Panc1 (cell line): ENCODE measurements around the gene SPATA21. TPM values are rescaled to one million over a fixed set of nuclear protein-coding genes. Genes with fewer than 3 reads are reported as not detected.

Source experiments
- ATAC-seq: fragments of 200-7000 bp; cut with Tn5 transposase; 2 replicates; pipeline ENCODE4 v1.9.1; 2020; ENCODE audit warnings: mild to moderate bottlenecking, moderate library complexity
- BruUV-seq: library from RNA; stranded (reverse); fragments of 400-500 nt; replicated peaks from 2 replicates; lab custom pipeline; 2021; lab: Mats Ljungman, UMichigan
- CTCF ChIA-PET: fragments of 300-600 bp; sonication (Branson Sonifier 250); formaldehyde crosslinking; loops from one replicate; lab custom pipeline; 2022; ENCODE audit warnings: antibody characterized with exemption; lab: Charles Lee
- POLR2A ChIA-PET: fragments of 300-600 bp; sonication (Branson Sonifier 250); formaldehyde crosslinking; loops from one replicate; lab custom pipeline; 2022; ENCODE audit warnings: antibody characterized with exemption; lab: Charles Lee
- DNase-seq: peaks from one replicate; pipeline ENCODE4 v3.0.0-alpha.2; 2010; ENCODE audit warnings: low read depth, low spot score
- H3K27ac ChIP-seq: 2 replicates; pipeline ENCODE4 v1.5.1; 2011; ENCODE audit warnings: mild to moderate bottlenecking, low read length, inconsistent platforms
- H3K27me3 ChIP-seq: fragments of 200-500 bp; sonication (Bioruptor generic); 2 replicates; pipeline ENCODE4 v1.6.0; 2014; ENCODE audit warnings: low read length, inconsistent platforms; ENCODE audit not compliant: control insufficient read depth, insufficient read depth
- H3K36me3 ChIP-seq: fragments of 200-500 bp; sonication (Bioruptor generic); 2 replicates; pipeline ENCODE4 v1.5.1; 2014; ENCODE audit warnings: inconsistent platforms, mild to moderate bottlenecking, low read length, moderate library complexity; ENCODE audit not compliant: control insufficient read depth, insufficient read depth
- H3K4me1 ChIP-seq: 2 replicates; pipeline ENCODE4 v1.5.1; 2011; ENCODE audit warnings: inconsistent platforms, mild to moderate bottlenecking, low read length, moderate library complexity; ENCODE audit not compliant: control insufficient read depth, insufficient read depth
- H3K4me3 ChIP-seq, 2 experiments: 2 replicates each; pipeline ENCODE4 v1.5.1; 2011 to 2012; ENCODE audit warnings: low read depth in 2 of 2, low read length in 2 of 2, mild to moderate bottlenecking in 2 of 2, inconsistent platforms in 1 of 2, moderate library complexity in 1 of 2
- H3K9me3 ChIP-seq: fragments of 200-500 bp; sonication (Bioruptor generic); 2 replicates; pipeline ENCODE4 v1.5.1; 2014; ENCODE audit warnings: low read depth, mild to moderate bottlenecking, inconsistent platforms, low read length, moderate library complexity; ENCODE audit not compliant: control insufficient read depth, insufficient read depth
- CTCF ChIP-seq: fragments of 450-650 bp; IDR thresholded peaks from 2 replicates; pipeline ENCODE4 v1.5.1; 2017; ENCODE audit warnings: mild to moderate bottlenecking
- POLR2AphosphoS5 ChIP-seq: IDR thresholded peaks from 2 replicates; pipeline ENCODE4 v1.6.1; 2012; ENCODE audit warnings: mild to moderate bottlenecking, low read depth, low read length, moderate library complexity
- SIN3A ChIP-seq: IDR thresholded peaks from 2 replicates; pipeline ENCODE4 v1.6.1; 2012; ENCODE audit warnings: low read depth, mild to moderate bottlenecking, low read length, moderate library complexity, borderline replicate concordance; ENCODE audit not compliant: insufficient read depth
- TCF7L2 ChIP-seq: IDR thresholded peaks from 2 replicates; pipeline ENCODE4 v1.6.1; 2011; ENCODE audit warnings: mild to moderate bottlenecking, low read depth, low read length, inconsistent platforms
- in situ Hi-C: cut with HindIII; loops from 2 replicates; pipeline ENCODE4 v1.10.0; 2016; ENCODE audit warnings: low sequenced_read_pairs, low pct_unique_long_range_greater_than_20kb
- intact Hi-C: fragments of 100-400 bp; cut with micrococcal nuclease; formaldehyde crosslinking; loops from one replicate; pipeline ENCODE4 v1.10.0; 2022; ENCODE audit not compliant: unreplicated experiment
- total RNA-seq: library from RNA; stranded (reverse); gene quantifications from one replicate; pipeline ENCODE4 v1.2.1, GENCODE V29; 2021; ENCODE audit not compliant: unreplicated experiment
- TF ChIP-seq, protein P1 (sequence below), 2 experiments: IDR thresholded peaks; 2 replicates each; pipeline ENCODE4 v1.6.1; 2011 to 2012; ENCODE audit warnings: low read depth in 2 of 2, control low read depth in 1 of 2, low read length in 1 of 2, mild to moderate bottlenecking in 1 of 2, moderate library complexity in 1 of 2; ENCODE audit not compliant: insufficient read depth in 1 of 2

Gene SPATA21
- total RNA-seq, 1 experiment from 2014 or later, result not detected

GRCh38 chr1:16464917-16465625 is 27.8 kb upstream of the SPATA21 start:
- intact Hi-C loops (no loop called here), in situ Hi-C loops (no loop called here)
- H3K4me1 ChIP-seq, result no peaks in the 10 kb centered on the region
- H3K9me3 ChIP-seq, result no peaks in the 10 kb centered on the region
- no peak overlapping the region for H3K27ac ChIP-seq
- no TSS peak for BruUV-seq
- no peaks in the 10 kb centered on the region for H3K36me3 ChIP-seq
- ATAC-seq, result peak; percentile 31; the same call in 1 of the 2 replicates
- no peaks in the 10 kb centered on the region for H3K27me3 ChIP-seq
- POLR2A ChIA-PET, result no interaction called here
- TF ChIP-seq TCF7L2 (no peak), POLR2AphosphoS5 (no peak), CTCF (no peak), SIN3A (no peak)
- TF ChIP-seq, protein P1, sequence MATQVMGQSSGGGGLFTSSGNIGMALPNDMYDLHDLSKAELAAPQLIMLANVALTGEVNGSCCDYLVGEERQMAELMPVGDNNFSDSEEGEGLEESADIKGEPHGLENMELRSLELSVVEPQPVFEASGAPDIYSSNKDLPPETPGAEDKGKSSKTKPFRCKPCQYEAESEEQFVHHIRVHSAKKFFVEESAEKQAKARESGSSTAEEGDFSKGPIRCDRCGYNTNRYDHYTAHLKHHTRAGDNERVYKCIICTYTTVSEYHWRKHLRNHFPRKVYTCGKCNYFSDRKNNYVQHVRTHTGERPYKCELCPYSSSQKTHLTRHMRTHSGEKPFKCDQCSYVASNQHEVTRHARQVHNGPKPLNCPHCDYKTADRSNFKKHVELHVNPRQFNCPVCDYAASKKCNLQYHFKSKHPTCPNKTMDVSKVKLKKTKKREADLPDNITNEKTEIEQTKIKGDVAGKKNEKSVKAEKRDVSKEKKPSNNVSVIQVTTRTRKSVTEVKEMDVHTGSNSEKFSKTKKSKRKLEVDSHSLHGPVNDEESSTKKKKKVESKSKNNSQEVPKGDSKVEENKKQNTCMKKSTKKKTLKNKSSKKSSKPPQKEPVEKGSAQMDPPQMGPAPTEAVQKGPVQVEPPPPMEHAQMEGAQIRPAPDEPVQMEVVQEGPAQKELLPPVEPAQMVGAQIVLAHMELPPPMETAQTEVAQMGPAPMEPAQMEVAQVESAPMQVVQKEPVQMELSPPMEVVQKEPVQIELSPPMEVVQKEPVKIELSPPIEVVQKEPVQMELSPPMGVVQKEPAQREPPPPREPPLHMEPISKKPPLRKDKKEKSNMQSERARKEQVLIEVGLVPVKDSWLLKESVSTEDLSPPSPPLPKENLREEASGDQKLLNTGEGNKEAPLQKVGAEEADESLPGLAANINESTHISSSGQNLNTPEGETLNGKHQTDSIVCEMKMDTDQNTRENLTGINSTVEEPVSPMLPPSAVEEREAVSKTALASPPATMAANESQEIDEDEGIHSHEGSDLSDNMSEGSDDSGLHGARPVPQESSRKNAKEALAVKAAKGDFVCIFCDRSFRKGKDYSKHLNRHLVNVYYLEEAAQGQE (IDR thresholded peaks at IDR 0.05; ENCODE audit: insufficient read depth in 1 of 2, low read depth in 2 of 2, low read length in 1 of 2), result no peak
- H3K4me3 ChIP-seq, result no peak overlapping the region
- DNase-seq, result no peak
- CTCF ChIA-PET, result no interaction called here

GRCh38 chr1:16462773-16463330 is 25.6 kb upstream of the SPATA21 start:
- DNase-seq, result no peak
- H3K4me3 ChIP-seq, result no peak overlapping the region
- H3K36me3 ChIP-seq, result peaks cover 5% of the 10 kb centered on the region; the same call in 1 of the 2 replicates
- TF ChIP-seq SIN3A (no peak), POLR2AphosphoS5 (no peak), TCF7L2 (no peak), CTCF (no peak)
- TF ChIP-seq, protein P1 (IDR thresholded peaks at IDR 0.05; ENCODE audit: insufficient read depth in 1 of 2, low read depth in 2 of 2, low read length in 1 of 2), result no peak
- no peaks in the 10 kb centered on the region for H3K4me1 ChIP-seq
- ChIA-PET CTCF (no interaction called here), POLR2A (interaction anchor here (0.6 kb wide), 1 partner anchor 76 kb away, joined by 3 read pairs; no protein-coding TSS in a partner anchor)
- no peaks in the 10 kb centered on the region for H3K27me3 ChIP-seq
- intact Hi-C loops (no loop called here), in situ Hi-C loops (no loop called here)
- H3K27ac ChIP-seq, result no peak overlapping the region
- H3K9me3 ChIP-seq, result no peaks in the 10 kb centered on the region
- ATAC-seq, result no peak
- BruUV-seq, result no TSS peak
